Neural progenitor cell (in vitro differentiated cells): ENCODE measurements around the gene HNRNPA2B1. TPM values are rescaled to one million over a fixed set of nuclear protein-coding genes. Genes with fewer than 3 reads are reported as not detected.

ENCODE experiments used
- DNase-seq: peaks from one replicate; pipeline ENCODE4 v3.0.0-alpha.2; 2016; ENCODE audit warnings: low spot score
- H2AFZ ChIP-seq: fragments of 200-600 bp; sonication (generic); replicated peaks from 2 replicates; pipeline ENCODE4 v1.6.1; 2016; ENCODE audit warnings: antibody characterized with exemption
- H3F3A ChIP-seq: fragments of 200-600 bp; sonication (generic); 2 replicates; pipeline ENCODE4 v1.6.1; 2016; ENCODE audit warnings: antibody characterized with exemption, low read depth
- H3K27ac ChIP-seq: fragments of 200-600 bp; sonication (generic); 2 replicates; pipeline ENCODE4 v1.5.1; 2016; ENCODE audit warnings: mild to moderate bottlenecking
- H3K27me3 ChIP-seq: fragments of 200-600 bp; sonication (generic); 2 replicates; pipeline ENCODE4 v1.6.1; 2016; ENCODE audit warnings: mild to moderate bottlenecking, moderate library complexity
- H3K36me3 ChIP-seq: fragments of 200-600 bp; sonication (generic); 2 replicates; pipeline ENCODE4 v1.5.1; 2016
- H3K4me1 ChIP-seq: fragments of 200-600 bp; sonication (generic); 2 replicates; pipeline ENCODE4 v1.6.1; 2016; ENCODE audit warnings: mixed run types
- H3K4me2 ChIP-seq: fragments of 200-600 bp; sonication (generic); 2 replicates; pipeline ENCODE4 v1.6.1; 2016
- H3K4me3 ChIP-seq: fragments of 200-600 bp; sonication (generic); 2 replicates; pipeline ENCODE4 v1.5.1; 2016
- H3K79me2 ChIP-seq: fragments of 200-600 bp; sonication (generic); 2 replicates; pipeline ENCODE4 v1.6.1; 2016; ENCODE audit warnings: low read depth
- H3K9ac ChIP-seq: fragments of 200-600 bp; sonication (generic); 2 replicates; pipeline ENCODE4 v1.6.1; 2016
- H3K9me3 ChIP-seq: fragments of 200-600 bp; sonication (generic); 2 replicates; pipeline ENCODE4 v1.5.1; 2016; ENCODE audit warnings: low read depth
- H4K20me1 ChIP-seq: fragments of 200-600 bp; sonication (generic); 2 replicates; pipeline ENCODE4 v1.6.1; 2016; ENCODE audit warnings: low read depth
- H3K27ac Mint-ChIP-seq: 3 replicates; pipeline ENCODE4 v1.8.0; 2021; ENCODE audit warnings: mixed read lengths
- H3K27me3 Mint-ChIP-seq: 2 replicates; pipeline ENCODE4 v1.8.0; 2022; ENCODE audit warnings: low read depth, mild to moderate bottlenecking, inconsistent platforms, moderate library complexity, mixed read lengths; ENCODE audit not compliant: insufficient read depth
- H3K36me3 Mint-ChIP-seq: 3 replicates; pipeline ENCODE4 v1.8.0; 2021; ENCODE audit warnings: mixed read lengths
- H3K4me1 Mint-ChIP-seq: 3 replicates; pipeline ENCODE4 v1.8.0; 2021; ENCODE audit warnings: mixed read lengths
- H3K4me3 Mint-ChIP-seq: 3 replicates; pipeline ENCODE4 v1.8.0; 2021; ENCODE audit warnings: mild to moderate bottlenecking, moderate library complexity, mixed read lengths
- H3K9me3 Mint-ChIP-seq: 3 replicates; pipeline ENCODE4 v1.8.0; 2020; ENCODE audit warnings: mixed read lengths
- EZH2 ChIP-seq: fragments of 200-600 bp; sonication (generic); IDR thresholded peaks from 2 replicates; pipeline ENCODE4 v1.6.1; 2017; ENCODE audit warnings: antibody characterized with exemption, mild to moderate bottlenecking, moderate library complexity
- EZH2phosphoT487 ChIP-seq: fragments of 200-600 bp; sonication (generic); IDR thresholded peaks from 2 replicates; pipeline ENCODE4 v1.6.1; 2017; ENCODE audit warnings: antibody characterized with exemption
- total RNA-seq: library from RNA; depleted of rRNA; stranded (reverse); fragments of >200 nt; gene quantifications from 2 replicates; pipeline ENCODE4 v1.2.3, GENCODE V29; 2015; ENCODE audit warnings: low replicate concordance
- TF ChIP-seq, protein P1 (sequence below): fragments of 200-600 bp; sonication (generic); IDR thresholded peaks from 2 replicates; pipeline ENCODE4 v1.5.1; 2017; ENCODE audit warnings: antibody characterized with exemption, mild to moderate bottlenecking

HNRNPA2B1 gene
- total RNA-seq, 1 donor from 2014 or later, result 601 TPM

DNA sequence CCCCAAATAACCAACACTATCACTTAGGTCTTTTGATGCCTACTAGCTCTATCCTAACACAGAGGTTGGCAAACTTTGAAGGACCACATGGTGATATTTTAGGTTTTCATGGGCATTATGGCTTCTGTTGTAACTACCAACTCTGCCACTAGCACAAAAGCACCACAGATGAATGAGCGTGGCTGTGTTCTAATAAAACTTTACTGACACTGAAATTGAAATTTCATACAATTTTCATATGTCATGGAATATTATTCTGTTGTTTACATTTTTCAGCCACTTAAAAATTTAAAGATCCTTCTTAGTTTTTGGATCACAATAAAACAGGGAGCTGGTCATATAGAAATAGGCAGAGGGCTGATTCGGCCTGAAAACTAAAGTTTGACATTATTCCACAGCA is 27.4 kb upstream of the HNRNPA2B1 start:
- H3K36me3 Mint-ChIP-seq, result no peaks in the 10 kb centered on the region
- H3K27ac Mint-ChIP-seq, result no peak overlapping the region
- Histone ChIP-seq H3K4me1 (no peaks in the 10 kb centered on the region), H3K27ac (no peak overlapping the region), H3K9me3 (no peaks in the 10 kb centered on the region), H2AFZ (no peak overlapping the region), H3F3A (no peaks in the 10 kb centered on the region), H3K9ac (no peak overlapping the region), H3K4me3 (no peak overlapping the region), H3K79me2 (no peaks in the 10 kb centered on the region), H3K4me2 (no peak overlapping the region), H4K20me1 (no peaks in the 10 kb centered on the region), H3K36me3 (no peaks in the 10 kb centered on the region), H3K27me3 (no peaks in the 10 kb centered on the region)
- peaks cover 2% of the 10 kb centered on the region for H3K27me3 Mint-ChIP-seq
- TF ChIP-seq EZH2 (no peak), EZH2phosphoT487 (no peak)
- TF ChIP-seq, protein P1, sequence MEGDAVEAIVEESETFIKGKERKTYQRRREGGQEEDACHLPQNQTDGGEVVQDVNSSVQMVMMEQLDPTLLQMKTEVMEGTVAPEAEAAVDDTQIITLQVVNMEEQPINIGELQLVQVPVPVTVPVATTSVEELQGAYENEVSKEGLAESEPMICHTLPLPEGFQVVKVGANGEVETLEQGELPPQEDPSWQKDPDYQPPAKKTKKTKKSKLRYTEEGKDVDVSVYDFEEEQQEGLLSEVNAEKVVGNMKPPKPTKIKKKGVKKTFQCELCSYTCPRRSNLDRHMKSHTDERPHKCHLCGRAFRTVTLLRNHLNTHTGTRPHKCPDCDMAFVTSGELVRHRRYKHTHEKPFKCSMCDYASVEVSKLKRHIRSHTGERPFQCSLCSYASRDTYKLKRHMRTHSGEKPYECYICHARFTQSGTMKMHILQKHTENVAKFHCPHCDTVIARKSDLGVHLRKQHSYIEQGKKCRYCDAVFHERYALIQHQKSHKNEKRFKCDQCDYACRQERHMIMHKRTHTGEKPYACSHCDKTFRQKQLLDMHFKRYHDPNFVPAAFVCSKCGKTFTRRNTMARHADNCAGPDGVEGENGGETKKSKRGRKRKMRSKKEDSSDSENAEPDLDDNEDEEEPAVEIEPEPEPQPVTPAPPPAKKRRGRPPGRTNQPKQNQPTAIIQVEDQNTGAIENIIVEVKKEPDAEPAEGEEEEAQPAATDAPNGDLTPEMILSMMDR, result no peak
- H3K4me3 Mint-ChIP-seq, result no peak overlapping the region
- DNase-seq, result no peak
- no peaks in the 10 kb centered on the region for H3K4me1 Mint-ChIP-seq
- H3K9me3 Mint-ChIP-seq, result peaks cover 6% of the 10 kb centered on the region

DNA sequence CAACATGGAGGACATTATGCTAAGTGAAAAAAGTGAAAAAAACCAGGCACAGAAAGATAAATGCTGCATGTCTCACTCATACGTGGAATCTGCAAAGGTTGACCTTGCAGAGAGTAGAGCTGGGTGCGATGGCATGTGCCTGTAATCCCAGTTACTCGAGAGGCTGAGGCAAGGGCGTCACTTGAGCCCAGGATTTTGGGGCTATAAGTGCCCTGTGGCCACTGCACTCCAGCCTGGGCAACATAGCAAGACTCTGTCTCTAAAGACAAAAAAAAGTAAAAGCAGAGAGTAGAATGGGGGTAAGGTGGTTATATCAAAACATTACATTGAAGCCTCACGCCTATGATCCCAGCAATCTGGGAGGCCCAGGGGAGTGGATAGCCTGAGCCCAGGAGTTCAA is 23.8 kb upstream of the HNRNPA2B1 start:
- no peak for DNase-seq
- H3K79me2 ChIP-seq, result no peaks in the 10 kb centered on the region
- no peaks in the 10 kb centered on the region for H3K4me1 ChIP-seq
- H3K9me3 ChIP-seq, result no peaks in the 10 kb centered on the region
- no peaks in the 10 kb centered on the region for H3K36me3 ChIP-seq
- Mint-ChIP-seq H3K4me1 (no peaks in the 10 kb centered on the region), H3K27ac (no peak overlapping the region), H3K4me3 (no peak overlapping the region), H3K9me3 (peaks cover 6% of the 10 kb centered on the region), H3K27me3 (peaks cover 2% of the 10 kb centered on the region), H3K36me3 (no peaks in the 10 kb centered on the region)
- no peak overlapping the region for H3K9ac ChIP-seq
- no peak overlapping the region for H2AFZ ChIP-seq
- TF ChIP-seq EZH2 (no peak), EZH2phosphoT487 (no peak)
- TF ChIP-seq, protein P1, result no peak
- no peaks in the 10 kb centered on the region for H3F3A ChIP-seq
- no peaks in the 10 kb centered on the region for H4K20me1 ChIP-seq
- H3K27me3 ChIP-seq, result no peaks in the 10 kb centered on the region
- no peak overlapping the region for H3K4me2 ChIP-seq
- no peak overlapping the region for H3K27ac ChIP-seq
- H3K4me3 ChIP-seq, result no peak overlapping the region

DNA sequence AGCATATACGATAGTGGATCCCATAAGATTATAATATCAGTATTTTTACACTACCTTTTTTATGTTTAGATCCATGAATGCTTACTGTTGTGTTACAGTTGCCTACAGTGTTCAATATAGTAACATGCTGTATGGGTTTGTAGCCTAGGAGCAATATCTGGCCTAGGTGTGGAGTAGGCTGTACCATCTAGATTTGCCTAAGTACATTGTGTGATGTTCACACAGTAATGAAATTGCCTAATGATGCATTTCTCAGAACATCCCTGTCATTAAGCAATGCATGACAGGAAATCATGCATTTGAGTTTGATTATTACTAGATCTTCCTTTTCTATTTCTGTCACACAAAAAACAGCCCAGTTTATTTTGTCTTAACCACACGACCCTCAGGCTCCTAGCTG is 15.5 kb upstream of the HNRNPA2B1 start:
- no peak overlapping the region for H3K4me2 ChIP-seq
- peaks cover 38% of the 10 kb centered on the region for H3F3A ChIP-seq
- Mint-ChIP-seq H3K27ac (no peak overlapping the region), H3K4me3 (no peak overlapping the region), H3K9me3 (no peaks in the 10 kb centered on the region), H3K4me1 (no peaks in the 10 kb centered on the region), H3K27me3 (no peaks in the 10 kb centered on the region), H3K36me3 (peaks cover 18% of the 10 kb centered on the region)
- H3K4me1 ChIP-seq, result no peaks in the 10 kb centered on the region
- H3K4me3 ChIP-seq, result no peak overlapping the region
- H3K27ac ChIP-seq, result no peak overlapping the region
- peaks cover 19% of the 10 kb centered on the region for H3K36me3 ChIP-seq
- peaks cover 8% of the 10 kb centered on the region for H4K20me1 ChIP-seq
- H3K79me2 ChIP-seq, result peaks cover 15% of the 10 kb centered on the region
- no peak overlapping the region for H3K9ac ChIP-seq
- DNase-seq, result no peak
- H3K27me3 ChIP-seq, result no peaks in the 10 kb centered on the region
- H2AFZ ChIP-seq, result no peak overlapping the region
- H3K9me3 ChIP-seq, result no peaks in the 10 kb centered on the region
- TF ChIP-seq, protein P1, result no peak
- TF ChIP-seq EZH2phosphoT487 (no peak), EZH2 (no peak)
